GM19397 (cell line): ENCODE measurements around the gene YKT6.

Experiments used
- ATAC-seq: cut with Tn5 transposase; IDR thresholded peaks from one replicate; pipeline ENCODE4 v1.9.1; 2021; ENCODE audit warnings: mild to moderate bottlenecking, moderate library complexity; ENCODE audit not compliant: unreplicated experiment

The YKT6 gene

GRCh38 chr7:44230286-44230685, 29.5 kb downstream of the YKT6 start:
- ATAC-seq, result no peak

- ATAC-seq, result no peak
Measured at GRCh38 chr7:44231088-44231487, 30.3 kb downstream of the YKT6 start.

GRCh38 chr7:44232396-44232795, 31.6 kb downstream of the YKT6 start:
- ATAC-seq, result no peak

- no peak for ATAC-seq
Measured at GRCh38 chr7:44232901-44233715, 32.3 kb downstream of the YKT6 start.

- no peak for ATAC-seq
Measured at GRCh38 chr7:44235066-44235465, 34.3 kb downstream of the YKT6 start.

GRCh38 chr7:44235582-44236332, 35.0 kb downstream of the YKT6 start:
- no peak for ATAC-seq

- ATAC-seq, result no peak
Measured at GRCh38 chr7:44236333-44236728, 35.6 kb downstream of the YKT6 start.

- no peak for ATAC-seq
Measured at GRCh38 chr7:44237696-44238095, 36.9 kb downstream of the YKT6 start.

- no peak for ATAC-seq
Measured at GRCh38 chr7:44238116-44238695, 37.4 kb downstream of the YKT6 start.

- no peak for ATAC-seq
Measured at GRCh38 chr7:44239361-44239760, 38.6 kb downstream of the YKT6 start.

GRCh38 chr7:44240376-44240775, 39.6 kb downstream of the YKT6 start:
- no peak for ATAC-seq

- ATAC-seq, result no peak
Measured at GRCh38 chr7:44240983-44241510, 40.3 kb downstream of the YKT6 start.

GRCh38 chr7:44242091-44242490, 41.3 kb downstream of the YKT6 start:
- ATAC-seq, result no peak

- ATAC-seq, result no peak
Measured at GRCh38 chr7:44244282-44244681, 43.5 kb downstream of the YKT6 start.

- no peak for ATAC-seq
Measured at GRCh38 chr7:44246396-44247113, 45.8 kb downstream of the YKT6 start.

- ATAC-seq, result no peak
Measured at GRCh38 chr7:44247868-44248651, 47.3 kb downstream of the YKT6 start.

GRCh38 chr7:44249639-44250234, 49.0 kb downstream of the YKT6 start:
- ATAC-seq, result no peak

GRCh38 chr7:44251269-44251668, 50.5 kb downstream of the YKT6 start:
- no peak for ATAC-seq

GRCh38 chr7:44251881-44252280, 51.1 kb downstream of the YKT6 start:
- ATAC-seq, result no peak

GRCh38 chr7:44256459-44256858, 55.7 kb downstream of the YKT6 start:
- no peak for ATAC-seq
